HK-2 (cell line): Measurements from ENCODE around the gene ATXN1.

Experiments
- DNase-seq: peaks from one replicate; pipeline ENCODE4 v3.0.0-alpha.2; 2018; ENCODE audit not compliant: unreplicated experiment

ATXN1 gene

GRCh38 chr6:16673011-16673797 is 88.1 kb downstream of the ATXN1 start:
- DNase-seq: no peak

- no peak for DNase-seq
Observed at GRCh38 chr6:16671302-16672289, 89.7 kb downstream of the ATXN1 start.

- DNase-seq: no peak
Observed at GRCh38 chr6:16670617-16671051, 90.6 kb downstream of the ATXN1 start.

GRCh38 chr6:16670183-16670582 is 91.1 kb downstream of the ATXN1 start:
- DNase-seq: no peak

GRCh38 chr6:16669227-16669626 is 92.0 kb downstream of the ATXN1 start:
- no peak for DNase-seq

- no peak for DNase-seq
Observed at GRCh38 chr6:16667509-16667908, 93.8 kb downstream of the ATXN1 start.

- no peak for DNase-seq
Observed at GRCh38 chr6:16665992-16666391, 95.3 kb downstream of the ATXN1 start.

- DNase-seq: no peak
Observed at GRCh38 chr6:16665182-16665581, 96.1 kb downstream of the ATXN1 start.

- DNase-seq: no peak
Observed at GRCh38 chr6:16663901-16664300, 97.4 kb downstream of the ATXN1 start.

- no peak for DNase-seq
Observed at GRCh38 chr6:16660157-16660497, 101.1 kb downstream of the ATXN1 start.

- DNase-seq: no peak
Observed at GRCh38 chr6:16659466-16660156, 101.6 kb downstream of the ATXN1 start.

GRCh38 chr6:16658348-16659034 is 102.8 kb downstream of the ATXN1 start:
- no peak for DNase-seq

GRCh38 chr6:16657768-16658167 is 103.5 kb downstream of the ATXN1 start:
- DNase-seq: no peak

GRCh38 chr6:16656451-16656850 is 104.8 kb downstream of the ATXN1 start:
- no peak for DNase-seq

- DNase-seq: no peak
Observed at GRCh38 chr6:16654701-16655100, 106.6 kb downstream of the ATXN1 start.

- DNase-seq: no peak
Observed at GRCh38 chr6:16653226-16653625, 108.0 kb downstream of the ATXN1 start.

- DNase-seq: no peak
Observed at GRCh38 chr6:16651871-16652270, 109.4 kb downstream of the ATXN1 start.

GRCh38 chr6:16649890-16650289 is 111.4 kb downstream of the ATXN1 start:
- DNase-seq: no peak

- DNase-seq: no peak
Observed at GRCh38 chr6:16649241-16649640, 112.0 kb downstream of the ATXN1 start.

GRCh38 chr6:16648003-16648402 is 113.3 kb downstream of the ATXN1 start:
- DNase-seq: no peak

- DNase-seq: no peak
Observed at GRCh38 chr6:16647422-16647821, 113.8 kb downstream of the ATXN1 start.
